Medulla oblongata (tissue), 1 donor: ENCODE data around the gene DCBLD1.
A peak's percentile ranks its signal among the peaks of the same experiment; 100 is the strongest.

Experiments used
- DNase-seq: peaks from one replicate; pipeline ENCODE4 v3.0.0-alpha.2; 2015; ENCODE audit errors: extremely low spot score

The DCBLD1 gene

GRCh38 chr6:117555882-117556498 is 73.5 kb downstream of the DCBLD1 start:
- DNase-seq = peak; percentile 76

- DNase-seq = no peak
Observed at GRCh38 chr6:117557951-117558350, 75.5 kb downstream of the DCBLD1 start.

- DNase-seq = no peak
Observed at GRCh38 chr6:117558818-117559217, 76.3 kb downstream of the DCBLD1 start.

- DNase-seq = no peak
Observed at GRCh38 chr6:117559299-117559698, 76.8 kb downstream of the DCBLD1 start.

DNA sequence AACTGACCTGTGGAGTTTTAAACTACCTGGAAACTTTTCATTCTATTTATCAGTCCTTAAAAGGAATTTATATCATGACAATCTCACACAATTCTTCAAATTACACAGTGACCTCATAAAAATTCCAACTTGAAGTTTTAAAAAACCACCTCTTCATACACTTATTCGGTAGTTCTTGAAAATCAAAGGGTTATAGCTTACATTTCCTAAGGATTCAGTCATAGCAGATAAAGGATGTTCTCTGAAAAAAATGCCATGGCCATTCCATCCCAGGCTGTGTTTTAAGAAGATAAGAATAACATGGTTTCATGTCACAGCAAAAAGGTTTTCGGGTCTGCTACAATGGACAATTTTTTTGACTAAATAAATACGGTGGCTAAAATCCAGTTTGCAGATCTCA is 78.7 kb downstream of the DCBLD1 start:
- no peak for DNase-seq

- DNase-seq = no peak
Observed at GRCh38 chr6:117564681-117565080, 82.2 kb downstream of the DCBLD1 start.

- DNase-seq = no peak
Observed at GRCh38 chr6:117568247-117568646, 85.8 kb downstream of the DCBLD1 start.

GRCh38 chr6:117568831-117569410 is 86.4 kb downstream of the DCBLD1 start:
- DNase-seq = no peak

DNA sequence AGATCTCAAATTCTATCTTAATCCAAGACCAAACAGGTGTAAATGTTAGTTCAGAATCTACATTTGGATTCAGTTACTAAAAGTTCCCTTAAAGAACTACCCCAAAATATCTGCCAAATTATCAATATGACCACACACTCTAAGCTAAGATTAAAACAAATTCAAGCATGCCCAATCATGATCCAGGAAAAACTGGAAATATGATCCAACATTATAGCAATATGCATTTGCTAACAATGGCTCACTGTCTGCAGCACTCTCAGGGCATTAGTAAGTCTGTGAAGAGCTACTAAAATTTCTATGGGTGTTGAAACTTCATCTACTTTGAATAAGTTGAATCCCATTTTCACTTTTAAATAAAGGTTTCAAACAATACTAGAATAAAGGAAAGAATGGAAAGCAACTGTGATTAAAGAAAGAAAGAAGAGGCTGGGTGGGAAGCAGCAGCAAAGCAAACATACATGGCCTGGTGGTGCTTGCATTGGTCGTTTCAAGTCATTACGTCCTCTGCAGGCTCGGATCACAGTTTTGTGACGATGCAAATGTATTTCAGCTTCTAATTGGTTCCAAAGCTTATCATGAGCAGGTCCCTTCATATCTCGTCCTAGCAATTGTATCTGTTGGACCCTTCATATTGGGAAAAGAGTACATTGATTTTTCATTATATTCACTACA is 90.7 kb downstream of the DCBLD1 start:
- DNase-seq = no peak

GRCh38 chr6:117574198-117574597 is 91.7 kb downstream of the DCBLD1 start:
- DNase-seq = no peak

GRCh38 chr6:117585647-117586046 is 103.2 kb downstream of the DCBLD1 start:
- no peak for DNase-seq

DNA sequence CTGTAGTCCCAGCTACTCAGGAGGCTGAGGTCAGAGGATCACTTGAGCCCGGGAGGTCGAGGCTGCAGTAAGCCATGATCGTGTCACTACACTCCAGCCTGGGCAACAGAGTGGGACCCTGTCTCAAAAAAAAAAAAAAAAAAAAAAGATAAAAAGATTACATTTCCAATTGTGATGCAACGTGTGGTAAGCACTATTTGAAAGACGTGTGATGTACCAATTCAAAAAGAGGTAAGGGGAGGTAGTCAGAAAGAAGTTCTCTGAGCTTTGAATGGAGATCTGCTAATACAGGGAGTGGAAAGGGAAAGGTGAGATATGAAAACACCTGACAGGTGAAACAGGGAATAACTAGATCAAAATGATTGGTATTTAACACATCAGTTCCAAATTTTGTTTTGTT is 108.0 kb downstream of the DCBLD1 start:
- no peak for DNase-seq

DNA sequence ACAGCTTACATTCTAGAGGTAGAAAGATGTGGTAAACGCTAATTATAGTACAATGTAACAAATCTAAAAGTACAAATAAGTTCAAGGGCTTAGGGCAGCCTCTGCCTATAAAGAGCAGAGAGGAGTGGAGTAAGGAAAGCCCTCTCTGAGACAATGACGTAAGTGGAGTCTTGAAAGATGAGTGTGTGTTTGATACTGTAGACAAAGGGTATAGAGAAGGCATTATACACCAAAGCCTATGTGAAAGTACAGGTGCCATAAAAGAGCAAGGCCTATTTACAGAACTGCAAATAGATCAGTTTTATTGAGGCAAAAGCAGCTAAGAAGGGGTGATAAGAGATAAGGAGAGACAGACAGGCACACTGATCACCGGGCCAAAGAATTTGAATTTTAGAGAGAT is 108.9 kb downstream of the DCBLD1 start:
- no peak for DNase-seq

- no peak for DNase-seq
Observed at GRCh38 chr6:117592983-117593759, 110.7 kb downstream of the DCBLD1 start.

GRCh38 chr6:117595099-117595923 is 112.8 kb downstream of the DCBLD1 start:
- DNase-seq = no peak

DNA sequence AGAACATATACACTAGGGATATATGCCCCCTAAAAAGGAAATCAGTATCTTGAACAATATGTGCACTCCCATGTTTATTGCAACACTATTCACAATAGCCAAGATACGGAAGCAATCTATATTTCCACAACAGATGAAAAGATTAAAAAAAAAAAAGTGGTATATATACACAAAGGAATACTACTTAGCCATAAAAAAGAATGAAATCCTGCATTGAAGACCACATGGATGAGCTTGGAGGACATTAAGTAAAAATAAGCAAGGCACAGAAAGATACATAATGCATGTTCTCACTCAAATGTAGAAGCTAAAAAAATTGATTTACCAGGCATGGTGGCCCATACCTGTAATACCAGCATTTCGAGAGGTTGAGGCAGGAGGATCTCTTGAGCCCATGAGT is 115.3 kb downstream of the DCBLD1 start:
- no peak for DNase-seq
